Panc1 (cell line): Measurements from ENCODE around the gene ADCY1.

Source experiments
- POLR2AphosphoS5 ChIP-seq: IDR thresholded peaks from 2 replicates; pipeline ENCODE4 v1.6.1; 2012; ENCODE audit warnings: mild to moderate bottlenecking, low read depth, low read length, moderate library complexity
- TF ChIP-seq, protein P1 (sequence below): fragments of 450-650 bp; IDR thresholded peaks from 2 replicates; pipeline ENCODE4 v1.5.1; 2017; ENCODE audit warnings: mild to moderate bottlenecking

DNA sequence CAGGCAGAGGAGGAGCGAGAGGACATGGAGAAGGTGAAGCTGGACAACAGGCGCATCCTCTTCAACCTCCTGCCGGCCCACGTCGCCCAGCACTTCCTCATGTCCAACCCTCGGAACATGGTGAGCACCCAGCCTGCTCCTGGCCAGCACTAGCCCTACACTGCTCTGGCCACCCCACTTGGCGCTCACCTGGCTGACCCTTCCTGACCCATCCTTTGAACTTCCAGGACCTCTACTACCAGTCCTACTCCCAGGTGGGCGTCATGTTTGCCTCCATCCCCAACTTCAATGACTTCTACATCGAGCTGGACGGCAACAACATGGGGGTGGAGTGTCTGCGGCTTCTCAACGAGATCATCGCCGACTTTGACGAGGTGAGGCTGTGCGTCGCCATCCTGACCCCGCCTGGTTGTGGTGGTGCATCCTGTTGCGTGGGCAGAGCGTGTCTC lies 129.2 kb downstream of the ADCY1 start:
- no peak for TF ChIP-seq POLR2AphosphoS5
- TF ChIP-seq, protein P1, sequence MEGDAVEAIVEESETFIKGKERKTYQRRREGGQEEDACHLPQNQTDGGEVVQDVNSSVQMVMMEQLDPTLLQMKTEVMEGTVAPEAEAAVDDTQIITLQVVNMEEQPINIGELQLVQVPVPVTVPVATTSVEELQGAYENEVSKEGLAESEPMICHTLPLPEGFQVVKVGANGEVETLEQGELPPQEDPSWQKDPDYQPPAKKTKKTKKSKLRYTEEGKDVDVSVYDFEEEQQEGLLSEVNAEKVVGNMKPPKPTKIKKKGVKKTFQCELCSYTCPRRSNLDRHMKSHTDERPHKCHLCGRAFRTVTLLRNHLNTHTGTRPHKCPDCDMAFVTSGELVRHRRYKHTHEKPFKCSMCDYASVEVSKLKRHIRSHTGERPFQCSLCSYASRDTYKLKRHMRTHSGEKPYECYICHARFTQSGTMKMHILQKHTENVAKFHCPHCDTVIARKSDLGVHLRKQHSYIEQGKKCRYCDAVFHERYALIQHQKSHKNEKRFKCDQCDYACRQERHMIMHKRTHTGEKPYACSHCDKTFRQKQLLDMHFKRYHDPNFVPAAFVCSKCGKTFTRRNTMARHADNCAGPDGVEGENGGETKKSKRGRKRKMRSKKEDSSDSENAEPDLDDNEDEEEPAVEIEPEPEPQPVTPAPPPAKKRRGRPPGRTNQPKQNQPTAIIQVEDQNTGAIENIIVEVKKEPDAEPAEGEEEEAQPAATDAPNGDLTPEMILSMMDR = no peak
